Measurements from ENCODE around the gene RBM18. TPM values are rescaled to one million over a fixed set of nuclear protein-coding genes. Genes with fewer than 3 reads are reported as not detected.

RBM18 gene
- total RNA-seq, 1 experiment from 2014 or later = 19.2 TPM

- intact Hi-C loops (cut with micrococcal nuclease; ENCODE audit: unreplicated experiment) (no loop called here), in situ Hi-C loops (cut with HindIII; ENCODE audit: low pct_unique_long_range_greater_than_20kb, low sequenced_read_pairs) (no loop called here)
- H3K27me3 ChIP-seq (ENCODE audit: control insufficient read depth, insufficient read depth, low read length) = no peaks in the 10 kb centered on the region
- TF ChIP-seq POLR2AphosphoS5 (IDR thresholded peaks at IDR 0.05; ENCODE audit: low read depth, low read length) (no peak), REST (IDR thresholded peaks at IDR 0.05; ENCODE audit: insufficient read depth in 1 of 2, low read depth in 2 of 2, low read length in 1 of 2) (no peak), SIN3A (IDR thresholded peaks at IDR 0.05; ENCODE audit: borderline replicate concordance, insufficient read depth, low read depth, low read length) (no peak), TCF7L2 (IDR thresholded peaks at IDR 0.05; ENCODE audit: low read depth, low read length) (no peak), CTCF (IDR thresholded peaks at IDR 0.05) (no peak)
- ChIA-PET CTCF (no interaction called here), POLR2A (no interaction called here)
- ATAC-seq (no peak), DNase-seq (ENCODE audit: low read depth, low spot score) (no peak)
- no peak overlapping the region for H3K4me3 ChIP-seq (ENCODE audit: low read depth in 2 of 2, low read length in 2 of 2)
- H3K9me3 ChIP-seq (ENCODE audit: control insufficient read depth, insufficient read depth, low read depth, low read length) = no peaks in the 10 kb centered on the region
- H3K36me3 ChIP-seq (ENCODE audit: control insufficient read depth, insufficient read depth, low read length) = no peaks in the 10 kb centered on the region
- no TSS peak for BruUV-seq (replicated peaks)
- no peaks in the 10 kb centered on the region for H3K4me1 ChIP-seq (ENCODE audit: control insufficient read depth, insufficient read depth, low read length)
- no peak overlapping the region for H3K27ac ChIP-seq (ENCODE audit: low read length)
These were observed 45.4 kb downstream of the RBM18 start for GRCh38 chr9:122218935-122219855.

GRCh38 chr9:122218071-122218934 lies 46.3 kb downstream of the RBM18 start:
- ATAC-seq = no peak
- Histone ChIP-seq H3K9me3 (ENCODE audit: control insufficient read depth, insufficient read depth, low read depth, low read length) (no peaks in the 10 kb centered on the region), H3K36me3 (ENCODE audit: control insufficient read depth, insufficient read depth, low read length) (no peaks in the 10 kb centered on the region), H3K27ac (ENCODE audit: low read length) (no peak overlapping the region), H3K4me3 (ENCODE audit: low read depth in 2 of 2, low read length in 2 of 2) (no peak overlapping the region), H3K27me3 (ENCODE audit: control insufficient read depth, insufficient read depth, low read length) (no peaks in the 10 kb centered on the region), H3K4me1 (ENCODE audit: control insufficient read depth, insufficient read depth, low read length) (no peaks in the 10 kb centered on the region)
- DNase-seq (ENCODE audit: low read depth, low spot score) = no peak
- TF ChIP-seq REST (IDR thresholded peaks at IDR 0.05; ENCODE audit: insufficient read depth in 1 of 2, low read depth in 2 of 2, low read length in 1 of 2) (no peak), CTCF (IDR thresholded peaks at IDR 0.05) (no peak), TCF7L2 (IDR thresholded peaks at IDR 0.05; ENCODE audit: low read depth, low read length) (no peak), SIN3A (IDR thresholded peaks at IDR 0.05; ENCODE audit: borderline replicate concordance, insufficient read depth, low read depth, low read length) (no peak), POLR2AphosphoS5 (IDR thresholded peaks at IDR 0.05; ENCODE audit: low read depth, low read length) (no peak)
- intact Hi-C loops (cut with micrococcal nuclease; ENCODE audit: unreplicated experiment) (no loop called here), in situ Hi-C loops (cut with HindIII; ENCODE audit: low pct_unique_long_range_greater_than_20kb, low sequenced_read_pairs) (no loop called here)
- ChIA-PET CTCF (no interaction called here), POLR2A (no interaction called here)
- no TSS peak for BruUV-seq (replicated peaks)

Measured in Panc1 (cell line).